HG02763 (cell line): ENCODE results near the gene RAB8A.
"Not testable (repeated sequence)": the region's sequence is repeated elsewhere in the genome, so short reads cannot be mapped to it uniquely, and the experiment has no call there.

Experiments used
- ATAC-seq: cut with Tn5 transposase; IDR thresholded peaks from one replicate; pipeline ENCODE4 v1.9.1; 2021; ENCODE audit warnings: mild to moderate bottlenecking, moderate library complexity; ENCODE audit not compliant: unreplicated experiment

The RAB8A gene

DNA sequence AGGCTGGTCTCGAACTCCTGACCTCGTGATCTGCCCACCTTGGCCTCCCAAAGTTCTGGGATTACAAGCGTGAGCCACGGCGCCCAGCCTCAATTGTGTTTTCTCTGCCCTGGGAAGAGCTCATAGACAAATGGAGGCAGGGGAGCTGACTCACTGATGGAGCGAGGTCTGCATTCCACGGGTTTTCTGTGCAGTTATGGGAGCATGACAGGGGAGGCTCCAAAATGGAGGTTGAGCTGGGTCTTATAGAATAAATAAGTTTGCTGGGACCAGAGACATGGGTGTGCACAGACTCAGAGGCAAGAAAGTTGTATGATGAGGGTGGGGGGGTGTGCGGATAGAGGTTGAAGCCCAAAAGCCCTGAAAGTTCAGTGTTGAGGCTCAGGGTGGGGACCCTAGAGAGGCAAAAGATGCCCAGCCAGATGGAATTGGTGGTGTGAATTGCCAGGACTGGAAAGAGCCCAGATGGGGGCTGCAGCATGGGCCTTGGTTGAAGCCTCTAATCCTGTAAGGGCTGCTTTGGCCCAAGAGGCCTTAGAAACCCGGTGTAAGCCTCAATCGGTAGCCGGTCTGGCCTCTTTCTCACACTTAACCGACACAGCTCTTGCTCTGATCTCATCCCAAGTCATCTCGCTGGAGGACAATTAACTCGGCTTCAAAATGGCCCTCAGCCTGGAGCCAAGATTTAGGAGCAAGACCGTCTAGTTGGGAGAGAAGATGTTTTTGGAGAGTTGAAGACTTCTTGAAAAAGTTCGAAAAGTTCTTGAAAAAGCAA lies 33.5 kb upstream of the RAB8A start:
- ATAC-seq, result no peak

DNA sequence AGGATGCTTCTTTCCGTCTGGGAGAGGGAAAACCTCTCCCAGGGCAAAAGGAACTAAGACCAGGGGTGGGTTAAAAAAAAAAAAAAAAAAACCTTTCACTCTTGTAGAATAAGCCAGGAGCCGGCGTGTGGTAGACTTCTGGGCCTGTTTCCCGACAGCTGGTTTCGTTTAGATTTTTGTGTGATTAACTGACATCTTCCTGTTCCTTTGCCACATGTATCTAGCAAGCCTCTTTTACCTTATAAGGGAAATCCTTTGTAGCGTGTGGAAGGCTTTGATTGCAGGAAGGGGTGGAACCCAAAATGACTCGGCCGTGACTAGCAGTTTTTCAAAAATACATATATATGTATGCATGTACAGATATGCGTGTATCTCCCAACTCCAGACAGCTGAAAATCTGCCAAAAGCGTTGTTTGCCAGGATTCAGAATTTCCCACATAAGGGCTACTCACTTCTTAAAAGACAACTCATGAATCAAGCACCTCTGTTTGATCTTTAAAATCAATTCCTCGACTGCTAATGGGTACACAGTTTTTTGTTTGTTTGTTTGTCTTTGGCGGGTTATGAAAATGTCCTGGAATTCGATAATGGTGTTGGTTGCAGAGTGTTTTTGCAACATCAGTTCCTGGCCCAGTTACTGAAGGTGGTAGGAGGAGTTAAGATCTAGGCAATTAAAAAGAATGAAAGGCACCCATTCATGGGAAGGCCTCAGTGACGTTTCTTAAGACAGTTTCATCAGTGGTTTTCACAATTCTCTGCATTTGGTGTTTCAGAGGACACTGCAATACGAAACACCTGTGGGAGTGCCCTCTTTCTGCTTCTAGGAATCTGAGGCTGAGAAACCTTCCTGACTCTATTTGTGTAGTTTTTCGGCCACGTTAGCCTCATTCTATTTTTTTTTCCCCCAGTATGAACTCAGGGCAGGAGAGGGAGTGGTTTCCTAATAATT lies 32.7 kb upstream of the RAB8A start:
- ATAC-seq, result no peak

DNA sequence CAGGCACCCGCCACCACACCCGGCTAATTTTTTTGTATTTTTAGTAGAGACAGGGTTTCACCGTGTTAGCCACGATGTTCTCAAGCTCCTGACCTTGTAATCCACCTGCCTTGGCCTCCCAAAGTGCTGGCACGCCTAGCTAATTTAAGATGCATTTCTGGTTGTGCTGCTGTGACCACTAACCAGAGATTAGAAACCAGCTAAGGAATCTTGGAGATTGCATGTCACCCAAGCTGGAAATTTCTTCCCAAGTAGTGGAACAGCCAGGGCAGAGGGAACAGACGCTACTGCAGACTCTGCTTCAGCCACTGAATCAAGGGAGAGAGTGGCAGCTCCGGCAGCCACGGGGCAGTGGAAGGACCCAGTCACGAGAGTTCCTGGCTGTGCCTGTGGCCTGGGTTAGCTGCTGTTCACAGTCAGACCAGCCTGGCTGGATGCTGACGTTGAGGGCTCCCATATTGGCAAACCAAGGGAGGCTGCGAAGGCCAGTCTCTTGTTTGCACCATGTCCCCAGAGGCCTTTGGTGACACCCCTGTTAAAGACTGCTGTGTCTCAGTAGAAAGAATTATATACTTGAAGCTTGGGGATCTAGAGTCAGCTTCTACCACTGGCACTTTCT lies 27.5 kb upstream of the RAB8A start:
- ATAC-seq, result no peak

DNA sequence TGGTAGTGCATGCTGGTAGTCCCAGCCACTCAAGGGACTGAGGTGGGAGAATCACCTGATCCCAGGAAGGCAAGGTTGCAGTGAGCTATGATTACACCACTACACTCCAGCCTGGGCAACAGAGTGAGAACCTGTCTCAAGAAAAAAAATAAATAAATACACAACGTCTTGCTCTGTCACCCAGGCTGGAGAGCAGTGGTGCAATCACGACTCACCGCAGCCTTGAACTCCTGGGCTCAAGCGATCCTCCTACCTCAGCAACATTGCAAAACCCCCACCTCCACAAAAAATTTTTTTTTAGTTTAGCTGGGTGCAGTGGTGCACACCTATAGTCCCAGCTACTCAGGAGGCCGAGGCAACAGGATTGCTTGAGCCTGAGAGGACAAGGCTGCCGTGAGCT lies 26.6 kb upstream of the RAB8A start:
- ATAC-seq, result no peak

GRCh38 chr19:16087404-16087803 lies 24.3 kb upstream of the RAB8A start:
- not testable (repeated sequence) for ATAC-seq

DNA sequence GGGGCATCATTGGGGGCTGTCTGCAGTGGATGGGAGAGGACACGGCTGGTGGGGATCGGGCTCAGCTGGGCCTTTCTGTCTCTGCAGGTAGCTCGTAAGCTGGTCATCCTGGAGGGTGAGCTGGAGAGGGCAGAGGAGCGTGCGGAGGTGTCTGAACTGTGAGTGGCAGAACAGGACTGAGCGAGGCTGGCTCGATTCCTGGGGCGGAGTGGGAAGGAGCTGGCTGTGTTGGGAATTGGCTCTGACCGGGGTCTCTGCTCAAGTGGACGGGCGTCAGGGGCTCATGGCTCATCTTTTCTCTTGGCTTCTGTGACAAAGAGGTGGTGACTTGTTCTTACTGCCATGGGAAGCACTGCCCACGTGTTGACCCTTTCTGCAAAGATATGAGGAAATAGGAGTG lies 23.7 kb upstream of the RAB8A start:
- ATAC-seq, result no peak

- no peak for ATAC-seq
These were observed 23.2 kb upstream of the RAB8A start for GRCh38 chr19:16088351-16089009.

DNA sequence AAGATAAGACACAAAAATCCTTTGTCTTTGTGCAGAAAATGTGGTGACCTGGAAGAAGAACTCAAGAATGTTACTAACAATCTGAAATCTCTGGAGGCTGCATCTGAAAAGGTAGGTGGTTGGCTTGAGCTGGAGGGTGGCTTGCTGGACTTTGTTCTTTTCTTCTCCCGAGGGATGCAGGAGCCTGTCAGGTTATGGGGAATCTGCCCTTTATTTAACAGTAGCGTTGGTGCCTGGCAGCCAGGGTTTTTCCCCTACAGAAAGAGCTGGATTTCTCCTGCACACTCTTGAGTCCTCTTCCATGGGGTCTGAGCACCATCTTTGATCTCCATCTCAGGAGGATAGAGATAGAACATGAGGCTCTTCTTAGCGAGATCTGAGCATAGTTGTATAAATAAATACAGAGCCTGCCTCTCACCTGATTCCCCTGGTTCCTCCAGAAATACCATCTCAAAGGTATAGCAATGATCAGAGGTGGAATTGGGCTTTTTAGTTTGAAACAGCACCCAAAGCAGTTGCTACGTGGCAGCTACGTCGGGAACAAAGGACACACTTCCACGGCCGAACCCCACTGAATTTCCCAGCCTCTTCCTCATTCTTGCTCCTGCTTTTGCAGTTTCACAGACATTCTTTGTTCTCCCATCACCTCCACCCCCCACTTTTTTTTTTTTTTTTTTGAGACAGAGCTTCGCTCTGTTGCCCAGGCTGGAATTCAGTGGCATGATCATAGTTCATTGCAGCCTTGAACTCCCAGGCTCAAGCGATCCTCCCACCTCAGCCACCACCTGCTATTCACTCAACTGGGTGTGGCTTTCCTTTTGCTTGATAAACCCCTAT lies 22.5 kb upstream of the RAB8A start:
- ATAC-seq, result no peak

DNA sequence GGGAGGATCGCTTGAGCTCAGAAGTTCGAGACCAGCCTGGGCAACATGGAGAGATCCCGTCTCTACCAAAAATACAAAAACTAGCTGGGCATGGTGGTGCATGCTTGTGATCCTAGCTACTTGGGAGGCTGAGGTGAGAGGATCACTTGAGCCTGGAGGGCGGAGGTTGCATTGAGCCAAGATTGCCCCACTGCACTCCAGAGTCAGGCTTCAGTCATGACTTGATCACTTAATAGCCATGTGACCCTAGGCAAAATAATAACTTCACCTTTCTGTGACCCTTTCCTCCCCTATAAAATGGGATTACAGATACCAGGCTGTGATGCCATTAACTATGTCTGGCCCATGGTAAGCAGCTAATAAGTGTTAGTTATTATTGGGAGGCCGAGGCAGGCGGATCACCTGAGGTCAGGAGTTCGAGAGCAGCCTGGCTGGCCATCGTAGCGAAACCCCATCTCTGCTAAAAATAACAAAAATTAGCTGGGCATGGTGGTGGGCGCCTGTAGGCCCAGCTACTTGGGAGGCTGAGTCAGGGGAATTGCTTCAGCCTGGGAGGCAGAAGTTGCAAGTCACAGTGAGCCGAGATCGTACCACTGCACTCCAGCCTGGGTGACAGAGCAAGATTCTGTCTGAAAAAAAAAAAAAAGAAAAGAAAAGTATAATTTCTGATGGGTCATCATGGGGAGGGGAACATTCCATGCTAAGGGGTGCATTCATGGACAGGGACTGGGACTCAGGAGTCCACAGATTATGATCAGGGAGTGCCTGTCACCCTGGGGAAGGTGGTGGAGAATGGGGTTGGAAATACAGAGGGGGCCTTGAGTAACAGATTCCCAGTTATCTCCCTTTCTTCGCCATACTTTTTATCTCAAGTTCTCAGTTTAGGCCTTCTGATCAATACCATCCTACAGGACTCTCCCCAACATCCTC lies 19.9 kb upstream of the RAB8A start:
- ATAC-seq, result no peak

GRCh38 chr19:16094360-16095070 lies 17.2 kb upstream of the RAB8A start:
- no peak for ATAC-seq

- ATAC-seq, result no peak
These were observed 16.6 kb upstream of the RAB8A start for GRCh38 chr19:16095071-16095571.

- no peak for ATAC-seq
These were observed 15.3 kb upstream of the RAB8A start for GRCh38 chr19:16096280-16096855.

GRCh38 chr19:16098416-16098768 lies 13.3 kb upstream of the RAB8A start:
- ATAC-seq, result no peak

DNA sequence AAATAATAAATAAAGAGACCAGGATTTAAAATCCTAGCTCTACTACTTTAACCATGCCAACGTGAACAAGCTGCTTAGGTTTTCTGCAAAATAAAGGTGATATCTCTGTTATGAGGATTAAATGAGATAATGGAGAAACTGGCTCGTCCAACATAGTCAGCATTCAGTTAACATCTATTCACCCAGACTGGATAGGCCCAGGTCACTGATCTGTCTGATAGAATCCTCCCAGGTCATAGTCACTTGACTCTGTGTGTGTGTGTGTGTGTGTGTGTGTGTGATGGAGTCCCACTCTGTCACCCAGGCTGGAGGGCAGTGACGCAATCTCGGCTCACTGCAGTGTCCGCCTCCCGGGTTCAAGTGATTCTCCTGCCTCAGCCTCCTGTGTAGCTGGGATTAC lies 12.9 kb upstream of the RAB8A start:
- ATAC-seq, result no peak

DNA sequence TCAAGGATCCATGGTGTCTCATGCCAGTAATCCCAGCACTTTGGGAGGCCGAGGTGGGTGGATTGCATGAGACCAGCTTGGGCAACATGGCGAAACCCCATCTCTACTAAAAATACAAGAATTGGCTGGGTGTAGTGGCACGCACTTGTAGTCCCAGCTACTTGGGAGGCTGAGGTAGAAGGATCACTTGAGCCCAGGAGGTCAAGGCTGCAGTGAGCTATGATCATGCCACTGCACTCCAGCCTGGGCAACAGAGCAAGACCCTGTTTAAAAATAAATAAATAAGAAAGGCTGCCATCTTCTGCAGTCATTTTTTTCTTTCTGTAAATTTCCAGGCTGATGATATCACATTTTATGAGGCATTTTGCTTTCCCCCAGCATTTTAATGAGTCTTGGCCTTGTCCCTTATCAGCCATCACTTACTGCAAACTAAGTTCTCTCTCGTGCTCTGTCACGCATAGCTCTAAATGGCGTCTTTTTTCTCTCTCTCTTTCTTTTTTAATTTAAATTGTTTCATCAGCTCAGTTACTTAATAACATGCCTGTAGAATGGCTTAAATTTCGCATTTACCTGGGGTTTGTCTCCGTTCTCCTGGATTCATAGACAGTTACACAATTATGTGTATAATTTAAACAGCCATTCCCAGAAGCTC lies 12.2 kb upstream of the RAB8A start:
- not testable (repeated sequence) for ATAC-seq

GRCh38 chr19:16100524-16100923 lies 11.2 kb upstream of the RAB8A start:
- ATAC-seq, result no peak

DNA sequence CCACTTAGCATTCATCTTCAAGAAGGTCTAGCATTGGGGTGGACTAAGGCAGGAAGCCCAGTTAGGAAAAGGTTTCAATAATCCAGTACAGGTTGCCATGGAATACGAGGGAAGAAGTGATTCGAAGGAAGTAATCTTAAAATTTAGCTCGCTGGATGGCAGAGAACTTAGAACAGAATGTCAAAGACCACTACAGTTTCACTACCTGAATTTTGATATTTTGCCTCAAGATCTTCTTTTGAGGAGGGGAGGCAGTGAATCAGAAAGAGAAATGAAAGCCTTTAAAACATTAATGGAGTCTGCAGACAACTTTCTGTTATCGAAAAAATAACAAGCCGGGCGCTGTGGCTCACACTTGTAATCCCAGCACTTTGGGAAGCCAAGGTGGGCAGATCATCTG lies 7.0 kb upstream of the RAB8A start:
- no peak for ATAC-seq
